HUES6 (cell line): ENCODE results near the gene SLFNL1.

Experiments
- H3K27ac ChIP-seq: 2 replicates; pipeline ENCODE4 v1.7.0; 2013; ENCODE audit warnings: low read depth, mild to moderate bottlenecking, low read length, inconsistent platforms
- H3K27me3 ChIP-seq: 2 replicates; pipeline ENCODE4 v1.6.1; 2013; ENCODE audit warnings: low read length; ENCODE audit not compliant: control insufficient read depth, insufficient read depth
- H3K36me3 ChIP-seq: 2 replicates; pipeline ENCODE4 v1.6.1; 2013; ENCODE audit warnings: low read length; ENCODE audit not compliant: control insufficient read depth, insufficient read depth
- H3K4me1 ChIP-seq: 2 replicates; pipeline ENCODE4 v1.6.1; 2013; ENCODE audit warnings: low read length; ENCODE audit not compliant: control insufficient read depth, insufficient read depth
- H3K4me3 ChIP-seq: 2 replicates; pipeline ENCODE4 v1.5.1; 2013; ENCODE audit warnings: low read depth, low read length
- H3K9ac ChIP-seq: one replicate; pipeline ENCODE4 v1.6.1; 2013; ENCODE audit warnings: mild to moderate bottlenecking, low read length
- H3K9me3 ChIP-seq: 2 replicates; pipeline ENCODE4 v1.6.1; 2013; ENCODE audit warnings: low read depth, low read length; ENCODE audit not compliant: control insufficient read depth, insufficient read depth

The SLFNL1 gene

DNA sequence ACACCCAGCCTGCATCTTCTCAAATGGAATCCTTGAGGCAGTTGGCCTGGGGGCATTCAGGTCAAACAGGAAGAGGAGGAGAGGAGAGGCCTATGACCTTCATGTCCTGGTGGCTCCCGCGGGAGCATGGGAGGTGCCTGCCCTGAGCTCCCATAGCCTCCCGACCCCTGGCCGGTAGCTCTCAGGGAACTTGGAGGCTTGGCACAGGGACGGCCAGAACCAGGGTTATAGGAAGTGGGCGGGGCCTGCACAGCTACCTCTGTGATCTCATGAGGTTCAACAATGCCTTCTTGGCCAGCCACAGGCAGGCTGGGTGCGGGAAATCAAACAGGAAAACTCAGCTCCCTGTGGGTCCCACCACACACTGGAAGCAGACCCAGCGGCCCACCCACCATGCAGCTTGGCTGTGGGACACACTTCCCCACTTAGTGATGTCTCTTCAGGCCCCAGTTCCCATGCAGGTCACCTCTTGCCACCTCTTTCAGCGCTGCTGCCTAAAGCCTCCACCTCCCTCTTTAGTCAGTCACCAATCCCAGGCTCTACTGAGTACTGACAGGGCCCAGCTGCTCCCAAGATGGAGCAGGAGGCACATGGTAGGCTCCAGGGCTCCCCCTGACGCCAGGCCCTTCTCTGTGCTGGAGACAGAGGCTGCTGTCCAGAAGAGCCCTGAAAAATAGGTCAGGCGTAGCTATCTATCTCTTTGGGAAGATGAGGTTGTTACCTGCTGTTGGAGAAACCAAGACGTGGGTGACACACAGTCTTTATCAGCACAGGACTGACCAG is at the start of gene SLFNL1:
Gene SLFNL1 (minus strand): TSS at position 200 of the 783 bp plus-strand sequence. CDS start 1,065 bp downstream, outside the sequence.
- H3K4me1 ChIP-seq: peaks cover 14% of the 10 kb centered on the region
- H3K9ac ChIP-seq: no peak within 1 kb of the TSS

DNA sequence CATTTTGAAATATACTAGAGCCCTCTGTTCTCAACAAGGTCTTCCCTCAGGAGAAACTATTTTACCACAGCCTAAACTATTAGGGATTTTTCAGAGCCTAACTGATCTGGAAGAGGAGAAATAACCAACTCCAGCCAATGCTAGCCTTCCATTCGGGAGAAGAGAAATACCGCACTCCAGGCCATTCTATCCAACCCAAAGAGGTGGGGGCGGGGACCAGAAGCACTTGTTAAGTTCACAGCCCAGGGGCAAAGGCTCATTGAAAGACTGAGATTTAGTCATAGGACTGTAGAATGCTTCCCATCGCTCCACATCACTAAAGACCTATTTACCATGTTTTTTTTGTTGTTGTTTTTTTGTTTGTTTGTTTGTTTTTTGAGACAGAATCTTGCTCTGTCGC is 35.4 kb upstream of the SLFNL1 start:
- no peak overlapping the region for H3K4me3 ChIP-seq
- no peak overlapping the region for H3K27ac ChIP-seq
- no peak overlapping the region for H3K9ac ChIP-seq
- no peaks in the 10 kb centered on the region for H3K27me3 ChIP-seq
- H3K36me3 ChIP-seq: peaks cover 2% of the 10 kb centered on the region; the same call in 1 of the 2 replicates
- no peaks in the 10 kb centered on the region for H3K4me1 ChIP-seq
- 0 out of 2 replicates have a peak, but pooled peaks cover 8% of the 10 kb centered on the region for H3K9me3 ChIP-seq

More for the DNA sequence above, at the start of gene SLFNL1:
- no peaks in the 10 kb centered on the region for H3K9me3 ChIP-seq
- H3K27ac ChIP-seq: no peak within 1 kb of the TSS
- H3K4me3 ChIP-seq: no peak within 1 kb of the TSS
- peaks cover 19% of the 10 kb centered on the region for H3K36me3 ChIP-seq
- no peaks in the 10 kb centered on the region; the same call in 1 of the 2 replicates for H3K27me3 ChIP-seq

DNA sequence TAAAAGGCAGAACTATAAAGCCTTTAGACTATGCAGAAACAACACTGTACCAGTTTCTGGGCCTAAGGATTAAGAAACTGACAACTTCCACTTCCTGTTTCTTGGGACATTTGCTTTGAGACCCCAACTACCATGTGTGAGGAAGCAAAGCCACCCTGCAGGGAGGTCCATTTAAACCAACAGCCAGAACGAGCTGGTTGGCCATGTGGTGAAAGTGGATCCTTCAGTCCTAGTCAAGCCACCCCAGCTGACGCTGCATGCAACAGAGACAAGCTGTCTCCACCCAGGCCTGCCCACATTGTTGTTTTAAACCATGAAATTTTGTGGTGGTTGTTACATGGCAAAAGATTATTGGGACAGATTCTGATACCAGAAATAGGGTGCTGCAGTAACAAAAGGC is 31.8 kb upstream of the SLFNL1 start:
- Histone ChIP-seq H3K27me3 (no peaks in the 10 kb centered on the region), H3K9me3 (no peaks in the 10 kb centered on the region), H3K9ac (no peak overlapping the region), H3K4me1 (no peaks in the 10 kb centered on the region), H3K4me3 (no peak overlapping the region), H3K27ac (no peak overlapping the region), H3K36me3 (no peaks in the 10 kb centered on the region; the same call in 1 of the 2 replicates)

DNA sequence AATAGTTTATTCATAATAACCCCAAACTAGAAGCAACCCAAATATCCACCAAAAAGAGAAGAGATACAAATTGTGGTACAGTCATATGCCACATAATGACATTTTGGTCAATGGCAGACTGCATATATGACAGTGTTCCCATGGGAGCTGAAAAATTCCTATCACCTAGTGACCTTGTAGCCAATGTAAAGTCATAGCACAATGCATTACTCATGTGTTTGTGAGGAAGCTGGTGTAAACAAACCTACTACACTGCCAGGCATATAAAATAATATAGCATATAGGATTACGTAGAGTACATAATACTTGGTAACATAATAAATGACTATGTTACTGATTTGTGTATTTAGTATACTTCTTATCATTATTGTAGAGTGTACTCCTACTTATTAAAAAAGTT is 29.5 kb upstream of the SLFNL1 start:
- no peak overlapping the region for H3K27ac ChIP-seq
- no peak overlapping the region for H3K4me3 ChIP-seq

DNA sequence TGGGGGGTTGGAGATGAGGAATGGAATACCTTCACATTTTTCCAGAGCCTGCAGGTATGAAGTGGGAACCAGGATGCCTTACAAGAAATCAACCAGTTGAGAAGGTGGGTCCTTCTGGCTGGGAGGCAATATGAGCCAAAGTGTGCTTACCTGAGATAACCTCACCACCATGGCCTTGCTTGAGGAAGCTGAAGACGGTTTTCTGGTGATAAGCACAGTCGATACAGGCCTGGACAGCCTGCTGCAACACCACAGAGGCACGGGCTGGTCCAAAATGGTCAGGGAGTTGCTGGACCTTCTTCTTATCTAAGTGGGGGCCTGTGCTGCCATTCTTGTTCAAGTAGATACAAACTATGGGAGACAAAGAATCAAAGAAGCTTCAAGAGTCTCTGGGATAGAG is 27.0 kb upstream of the SLFNL1 start:
- H3K4me3 ChIP-seq: no peak overlapping the region
- H3K9ac ChIP-seq: no peak overlapping the region
- H3K9me3 ChIP-seq: no peaks in the 10 kb centered on the region
- H3K27ac ChIP-seq: no peak overlapping the region
- peaks cover 9% of the 10 kb centered on the region; the same call in 1 of the 2 replicates for H3K4me1 ChIP-seq
- H3K27me3 ChIP-seq: no peaks in the 10 kb centered on the region
- peaks cover 24% of the 10 kb centered on the region for H3K36me3 ChIP-seq

More for the DNA sequence above, 29.5 kb upstream of the SLFNL1 start:
- peaks cover 11% of the 10 kb centered on the region for H3K36me3 ChIP-seq
- H3K9me3 ChIP-seq: no peaks in the 10 kb centered on the region
- H3K9ac ChIP-seq: no peak overlapping the region
- no peaks in the 10 kb centered on the region for H3K27me3 ChIP-seq
- no peaks in the 10 kb centered on the region for H3K4me1 ChIP-seq

DNA sequence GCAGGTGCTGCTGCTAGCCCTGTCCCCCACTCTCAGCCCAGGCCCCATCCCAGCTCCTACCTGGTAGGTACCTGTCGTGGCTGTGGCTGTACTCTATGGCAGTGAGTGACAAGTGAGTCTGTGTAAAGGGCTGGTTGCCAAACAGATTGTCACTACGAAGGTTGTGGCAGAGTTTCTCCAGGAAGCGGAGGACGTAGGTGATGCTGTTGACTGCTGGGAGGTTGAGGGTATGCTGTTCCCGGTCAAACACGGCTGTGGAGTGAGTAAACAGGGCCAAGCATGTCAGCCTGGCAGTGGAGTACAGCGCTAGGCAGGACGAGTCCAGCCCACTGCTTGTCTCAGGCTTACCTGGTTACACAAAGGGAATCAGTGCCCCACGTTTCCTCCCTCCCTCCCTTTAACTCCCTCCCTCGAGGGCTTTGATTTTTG is 24.8 kb upstream of the SLFNL1 start:
- peaks cover 24% of the 10 kb centered on the region for H3K36me3 ChIP-seq
- H3K9ac ChIP-seq: no peak overlapping the region
- no peak overlapping the region for H3K27ac ChIP-seq

DNA sequence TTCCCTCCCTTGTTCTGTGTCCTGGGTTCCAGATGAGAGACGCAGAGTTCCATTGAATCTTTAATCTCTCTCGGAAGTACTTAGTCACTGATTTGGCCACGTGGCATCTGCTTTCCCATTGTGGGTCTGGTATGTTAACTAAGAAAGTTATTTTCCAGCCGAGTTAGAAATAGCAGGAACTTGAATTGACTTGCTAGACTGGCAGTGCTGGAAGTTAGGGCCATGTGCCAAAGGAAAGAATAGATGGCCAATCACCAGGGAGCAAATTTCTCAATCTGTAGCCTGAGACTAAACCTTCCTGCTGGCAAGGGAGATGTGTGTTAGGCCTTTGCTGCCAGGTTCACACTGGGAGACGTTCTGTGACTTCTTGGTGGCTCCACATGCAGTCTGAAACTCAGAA is 24.2 kb upstream of the SLFNL1 start:
- no peaks in the 10 kb centered on the region for H3K27me3 ChIP-seq
- H3K9ac ChIP-seq: no peak overlapping the region
- no peak overlapping the region for H3K27ac ChIP-seq
- H3K4me1 ChIP-seq: peaks cover 9% of the 10 kb centered on the region; the same call in 1 of the 2 replicates
- H3K4me3 ChIP-seq: no peak overlapping the region
- peaks cover 24% of the 10 kb centered on the region for H3K36me3 ChIP-seq
- no peaks in the 10 kb centered on the region for H3K9me3 ChIP-seq

More for the DNA sequence above, 24.8 kb upstream of the SLFNL1 start:
- H3K9me3 ChIP-seq: no peaks in the 10 kb centered on the region
- no peak overlapping the region for H3K4me3 ChIP-seq
- peaks cover 9% of the 10 kb centered on the region; the same call in 1 of the 2 replicates for H3K4me1 ChIP-seq
- H3K27me3 ChIP-seq: no peaks in the 10 kb centered on the region

DNA sequence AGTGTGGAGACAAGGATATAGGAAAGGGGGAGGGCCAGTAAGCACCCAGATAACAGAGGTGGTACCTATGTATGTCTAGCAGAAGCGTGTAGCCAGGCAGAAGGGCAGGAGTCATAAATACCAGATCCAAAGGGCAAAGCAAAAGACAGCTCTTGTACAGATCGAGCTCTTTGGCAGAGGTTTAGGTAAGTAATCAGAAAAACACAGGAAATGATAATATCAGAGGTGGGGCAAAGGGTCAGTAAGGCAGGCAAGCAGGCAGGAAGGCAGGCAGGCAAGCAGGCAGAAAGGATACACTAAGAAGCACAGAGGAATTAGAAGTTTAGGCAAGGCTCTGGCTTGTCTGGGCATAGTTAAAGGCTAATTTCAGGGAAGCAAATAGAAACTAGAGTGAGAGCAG is 22.7 kb upstream of the SLFNL1 start:
- Histone ChIP-seq H3K4me3 (no peak overlapping the region), H3K9me3 (no peaks in the 10 kb centered on the region), H3K27me3 (no peaks in the 10 kb centered on the region), H3K27ac (no peak overlapping the region), H3K4me1 (peaks cover 9% of the 10 kb centered on the region; the same call in 1 of the 2 replicates), H3K9ac (no peak overlapping the region), H3K36me3 (peaks cover 31% of the 10 kb centered on the region)

DNA sequence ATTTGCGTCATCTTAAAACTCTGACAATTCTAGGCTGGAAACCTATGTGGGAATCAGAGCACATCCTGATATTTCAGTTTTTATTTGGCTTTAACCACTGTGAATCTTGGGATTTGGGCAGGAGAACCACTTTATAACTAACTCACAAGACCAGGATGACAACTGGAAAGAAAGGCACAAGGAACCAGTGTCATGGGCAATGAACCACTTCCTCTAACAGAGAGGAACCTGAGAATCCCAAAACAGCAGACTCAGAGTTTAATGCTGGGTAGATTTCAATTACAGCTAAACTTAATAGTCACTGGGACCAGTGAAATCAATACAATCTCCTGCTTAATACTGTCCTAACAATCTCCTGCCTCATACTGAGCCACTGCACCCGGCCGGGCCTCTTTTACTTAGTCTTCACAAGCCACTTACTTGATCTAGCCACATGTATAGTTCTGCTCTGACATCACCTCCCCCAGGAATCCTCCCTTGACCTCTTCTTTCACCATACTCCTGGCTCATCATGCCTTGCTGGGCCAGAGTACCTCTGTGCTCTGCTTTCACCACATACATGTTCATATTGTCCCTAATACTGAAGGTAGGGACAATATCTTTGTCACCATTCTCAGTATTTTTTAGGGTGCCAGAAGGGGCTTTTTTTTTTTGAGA is 20.2 kb upstream of the SLFNL1 start:
- Histone ChIP-seq H3K4me1 (peaks cover 9% of the 10 kb centered on the region; the same call in 1 of the 2 replicates), H3K9me3 (no peaks in the 10 kb centered on the region), H3K27ac (no peak overlapping the region), H3K9ac (no peak overlapping the region), H3K4me3 (no peak overlapping the region), H3K27me3 (no peaks in the 10 kb centered on the region), H3K36me3 (peaks cover 44% of the 10 kb centered on the region)

DNA sequence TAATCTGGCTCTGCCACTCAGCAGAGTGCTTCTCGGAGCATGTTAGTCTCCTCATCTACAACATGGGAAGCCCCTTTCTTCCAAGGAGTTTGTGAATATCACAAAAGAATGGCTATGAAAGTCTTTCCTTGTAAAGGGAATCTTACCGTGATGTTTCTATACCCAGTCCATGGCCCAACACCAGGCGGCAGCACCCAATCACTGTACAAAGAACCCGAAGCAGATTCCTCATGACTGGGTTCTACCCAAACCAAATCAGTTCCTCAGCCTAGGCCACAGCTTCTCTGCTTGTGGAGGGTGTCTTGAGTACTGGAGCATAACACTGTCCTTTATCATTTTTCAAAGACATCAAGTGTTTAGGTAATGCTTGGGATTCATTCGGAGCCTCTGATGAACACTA is 16.6 kb upstream of the SLFNL1 start:
- peaks cover 9% of the 10 kb centered on the region; the same call in 1 of the 2 replicates for H3K4me1 ChIP-seq
- no peak overlapping the region for H3K4me3 ChIP-seq
- H3K36me3 ChIP-seq: peaks cover 41% of the 10 kb centered on the region
- no peaks in the 10 kb centered on the region for H3K27me3 ChIP-seq
- H3K27ac ChIP-seq: no peak overlapping the region
- H3K9ac ChIP-seq: no peak overlapping the region
- no peaks in the 10 kb centered on the region for H3K9me3 ChIP-seq
